ENCODE data around the gene TSNAX.

TSNAX gene

DNA sequence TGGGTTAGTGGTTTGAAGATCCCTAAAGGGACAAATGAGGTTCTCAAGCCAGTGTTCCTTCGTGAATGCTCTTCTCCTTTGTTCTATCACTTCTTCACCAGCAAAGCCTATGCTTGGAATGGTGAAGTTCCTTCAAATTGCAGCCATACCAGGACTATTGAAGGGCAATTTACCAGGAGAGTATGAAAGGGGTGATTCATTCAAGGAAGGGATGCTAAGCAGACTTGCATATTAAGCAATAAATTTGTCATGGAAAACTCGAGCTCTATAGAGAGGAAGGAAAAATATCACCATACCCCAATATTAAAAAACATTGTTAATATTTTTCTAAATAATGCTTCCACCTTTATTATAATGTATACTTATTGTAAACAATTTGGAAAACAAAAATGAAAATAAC, 9.3 kb upstream of the TSNAX start:
- DNase-seq = no peak

DNA sequence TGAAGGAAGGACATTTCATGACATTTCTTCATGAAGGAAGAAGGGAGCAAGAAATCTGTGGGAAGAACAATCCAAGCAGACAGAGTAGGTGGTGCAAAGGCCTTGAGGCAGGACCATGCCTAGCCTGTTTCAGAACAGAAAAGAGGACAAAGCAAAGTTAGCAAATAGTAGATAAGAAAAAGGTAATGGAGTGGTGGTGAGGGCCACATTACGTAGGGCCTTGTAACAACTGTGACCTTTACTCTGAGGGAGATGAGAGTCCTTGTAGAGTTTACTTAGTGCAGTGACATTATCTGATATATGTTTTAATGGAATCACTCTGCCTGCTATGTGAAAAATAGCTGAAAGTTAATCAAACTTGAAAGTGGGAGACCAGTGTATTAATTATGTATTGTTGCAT, 6.4 kb upstream of the TSNAX start:
- DNase-seq = no peak

DNA sequence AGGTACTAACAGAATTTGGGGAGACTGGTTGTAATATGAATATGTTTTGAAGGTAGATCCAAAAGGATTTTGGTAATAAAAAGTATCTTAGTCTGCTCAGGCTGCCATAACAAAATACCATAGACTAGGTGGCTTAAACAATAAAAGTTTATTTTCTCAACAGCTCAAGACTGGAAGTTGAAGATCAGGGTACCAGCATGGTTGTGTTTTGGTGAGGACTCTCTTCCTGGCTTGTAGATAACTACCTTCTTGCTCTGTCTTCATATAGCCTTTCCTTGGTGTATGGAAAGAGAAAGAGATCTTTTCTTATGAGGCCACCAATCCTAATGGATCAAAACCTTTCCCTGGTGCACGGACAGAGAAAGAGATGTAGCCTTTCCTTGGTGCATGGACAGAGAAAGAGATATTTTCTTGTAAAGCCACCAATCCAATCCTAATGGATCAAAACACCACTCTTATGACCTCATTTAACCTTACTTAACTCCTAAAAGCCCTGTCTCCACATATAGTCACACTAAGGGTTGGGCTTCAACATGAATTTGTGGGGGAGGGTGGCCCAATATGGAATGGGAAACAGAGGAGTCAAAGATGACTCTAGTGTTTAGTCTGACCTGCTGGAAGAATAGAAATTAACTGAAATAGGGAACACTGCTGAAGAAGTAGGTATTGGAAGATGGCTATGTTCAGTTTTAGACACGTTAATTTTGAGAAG, 5.4 kb upstream of the TSNAX start:
- DNase-seq = no peak

DNA sequence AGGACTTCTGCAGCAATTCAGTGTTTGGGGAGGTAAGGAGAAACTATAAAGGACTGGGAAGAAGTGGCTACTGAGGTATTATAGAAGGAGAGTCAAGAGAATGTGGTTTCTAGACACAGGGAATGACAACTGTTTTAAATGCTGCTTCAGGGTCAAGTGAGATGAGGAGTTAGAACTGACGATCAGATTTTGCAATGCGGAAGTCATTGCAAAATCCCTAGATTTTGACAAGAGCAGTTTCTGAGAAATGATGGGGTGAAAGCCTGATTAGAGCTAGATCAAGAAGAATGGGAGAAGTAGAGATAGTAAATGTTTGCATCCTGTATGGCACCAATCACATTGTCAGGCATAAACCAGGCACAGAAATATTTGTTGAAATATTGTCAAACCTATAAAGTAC, 4.7 kb upstream of the TSNAX start:
- DNase-seq = no peak

DNA sequence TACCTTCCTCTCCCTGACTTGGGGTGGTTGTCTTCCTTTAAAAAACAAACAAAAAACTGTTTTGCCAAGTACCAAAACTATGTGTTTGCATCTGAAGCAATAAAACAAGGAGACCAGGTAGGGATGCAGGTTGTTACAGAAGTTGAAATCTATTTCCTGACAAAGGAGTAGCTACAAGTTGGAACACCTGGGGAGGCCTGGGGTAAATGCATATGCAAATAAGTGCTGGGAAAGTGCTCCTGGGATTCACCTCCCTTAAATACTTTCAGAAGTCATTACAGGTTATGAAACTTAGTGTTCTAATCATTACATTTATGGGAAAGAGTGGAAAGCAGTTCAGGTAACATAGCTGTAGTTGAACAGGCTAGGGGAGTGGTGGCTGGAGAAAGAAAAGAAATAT, 1.9 kb upstream of the TSNAX start:
- DNase-seq = no peak

DNA sequence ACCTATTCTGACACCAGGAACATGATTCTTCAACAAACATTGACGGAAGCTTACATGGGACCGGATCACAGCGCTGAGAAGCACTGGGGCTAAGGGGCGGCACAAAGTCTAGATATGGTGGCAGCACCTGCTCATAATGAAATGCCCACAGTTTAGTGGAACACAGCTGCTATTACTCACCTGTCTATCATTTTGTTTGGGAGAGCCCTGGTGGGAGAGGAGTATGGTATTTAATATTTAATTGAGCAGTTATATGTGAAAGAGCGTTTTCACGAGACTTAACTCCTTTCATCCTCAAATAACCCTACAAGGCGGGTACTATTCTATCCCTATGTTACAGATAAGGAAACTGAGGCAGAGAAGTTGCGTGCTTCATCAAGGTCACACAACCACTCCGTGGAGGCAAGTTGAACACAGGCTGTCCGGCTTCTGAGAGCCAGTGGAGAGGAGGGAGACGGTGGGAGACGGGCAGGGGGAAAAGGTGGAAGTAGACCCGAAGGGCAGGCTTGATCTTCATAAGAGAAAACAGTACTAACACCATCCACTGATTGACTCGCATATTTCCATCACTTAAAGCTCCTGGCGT, 790 bp upstream of the TSNAX start:
- DNase-seq = no peak

DNA sequence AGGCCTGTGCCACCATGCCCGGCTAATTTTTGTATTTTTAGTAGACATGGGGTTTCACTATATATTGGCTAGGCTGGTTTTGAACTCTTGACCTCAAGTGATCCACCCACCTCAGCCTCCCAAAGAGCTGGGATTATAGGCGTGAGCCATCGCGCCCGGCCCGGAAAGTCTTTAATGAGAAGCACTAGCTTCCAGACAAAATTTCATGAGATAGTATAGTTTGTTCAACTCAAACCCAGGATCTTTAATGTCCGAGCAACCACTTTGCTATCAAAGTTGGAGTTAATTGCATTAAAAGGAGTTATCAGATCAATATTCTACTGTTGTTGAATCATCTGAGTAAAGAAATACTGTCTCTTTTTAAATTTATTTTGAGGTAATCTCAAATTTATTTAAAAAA, 4.8 kb downstream of the TSNAX start:
- no peak for DNase-seq

DNA sequence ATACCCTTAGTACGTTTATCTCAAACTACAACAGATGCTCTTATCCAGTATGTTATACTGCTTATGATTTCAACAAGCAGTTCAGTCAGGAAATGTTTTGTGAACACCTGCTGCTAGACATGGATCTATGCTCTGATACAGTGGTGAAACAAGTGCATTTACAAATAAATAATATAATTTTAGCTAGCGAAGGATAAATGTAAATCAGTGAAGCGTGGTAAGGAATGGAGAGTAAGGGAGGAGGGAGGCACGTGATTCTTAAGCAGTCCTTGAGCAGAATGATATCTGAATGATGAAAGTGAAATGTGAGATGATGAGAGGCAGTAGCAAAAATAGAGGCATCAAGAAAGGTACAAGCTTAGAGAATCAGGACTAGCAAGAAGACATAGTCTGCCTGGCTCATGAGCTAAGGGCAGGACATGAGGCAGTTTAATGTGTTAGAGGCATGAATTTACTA, 6.3 kb downstream of the TSNAX start:
- DNase-seq = peak; percentile 15

DNA sequence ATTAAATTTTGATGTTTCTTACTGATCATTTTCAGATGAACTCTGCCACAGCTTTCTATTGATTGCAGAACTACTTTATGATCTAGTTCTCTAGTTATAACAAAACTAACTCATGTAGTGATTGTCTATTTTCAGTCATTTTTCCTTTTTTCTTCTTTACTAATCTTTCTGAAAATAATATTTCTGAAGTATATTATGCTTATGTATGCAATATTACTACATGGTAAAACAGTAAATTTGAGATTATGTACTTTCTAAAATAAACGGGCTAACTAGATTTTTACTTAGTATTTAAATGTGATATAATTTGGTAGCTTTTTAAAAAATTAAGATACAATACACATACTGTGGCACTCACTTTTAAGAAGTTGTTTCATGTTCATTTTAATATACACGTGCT, 7.6 kb downstream of the TSNAX start:
- no peak for DNase-seq

DNA sequence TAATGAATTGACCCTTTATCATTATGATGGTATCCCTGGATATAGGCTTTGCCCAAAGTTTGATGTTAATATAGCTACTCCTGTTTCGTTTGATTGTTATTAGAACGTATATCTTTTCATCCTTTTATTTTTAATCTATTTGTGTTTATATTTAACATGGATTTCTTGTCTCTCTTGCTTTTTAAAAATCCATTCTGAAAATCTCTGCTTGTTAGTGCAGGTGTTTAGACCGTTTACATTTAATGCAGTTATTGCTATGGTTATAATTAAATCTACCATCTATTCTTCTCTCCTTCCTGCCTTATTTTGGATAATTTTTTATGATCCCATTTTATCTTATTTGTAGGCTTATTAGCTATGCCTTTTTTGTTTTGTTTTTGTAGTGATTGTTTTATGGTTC, 12.4 kb downstream of the TSNAX start:
- no peak for DNase-seq

DNA sequence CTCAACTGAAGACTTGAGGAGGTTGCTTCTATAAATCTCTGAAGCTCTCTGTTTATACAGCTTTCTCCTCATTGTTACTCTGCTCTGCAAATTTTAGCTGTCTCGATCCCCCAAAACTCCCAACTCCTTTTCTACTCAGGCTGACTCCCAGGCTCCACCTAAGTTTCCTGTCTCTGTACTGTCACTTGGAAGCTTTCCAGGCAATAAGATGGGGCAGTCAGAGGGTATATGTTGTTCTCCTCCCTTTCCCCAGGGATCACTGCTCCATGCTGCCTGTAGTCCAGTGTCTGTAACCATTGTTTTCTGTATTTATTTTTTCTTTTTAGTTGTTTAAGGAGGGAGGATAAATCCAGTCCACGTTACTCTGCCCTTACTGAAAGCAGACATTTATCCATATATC, 13.4 kb downstream of the TSNAX start:
- no peak for DNase-seq

DNA sequence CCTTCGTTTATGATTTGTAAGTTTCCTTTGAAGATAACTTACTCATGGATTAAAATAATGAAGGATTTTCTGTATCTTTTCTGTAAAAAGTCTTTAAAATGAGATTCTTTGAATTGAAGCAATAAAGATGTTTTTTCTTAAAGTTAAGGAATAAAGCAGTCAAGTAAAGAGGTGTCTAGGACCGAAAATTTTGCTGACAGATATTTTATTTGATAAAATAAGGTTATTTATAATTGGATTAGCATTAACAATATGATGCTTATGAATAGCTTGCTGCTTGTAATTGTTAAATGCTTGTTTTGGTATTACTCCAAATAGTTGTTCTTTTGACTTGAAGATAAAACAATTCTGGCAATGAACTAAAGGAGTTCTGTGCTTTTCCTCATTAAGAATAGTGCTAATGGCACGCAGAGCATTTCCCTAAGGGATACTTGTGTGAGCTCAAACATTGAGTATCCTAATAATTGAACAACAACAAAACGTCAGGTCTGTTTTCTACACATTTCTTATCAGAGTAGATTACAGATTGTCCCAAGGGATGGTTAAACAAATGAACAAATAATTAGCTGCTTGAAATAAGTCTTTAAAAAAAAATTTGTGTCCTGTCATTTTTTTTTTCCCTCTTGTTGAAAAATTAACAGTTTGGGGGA, 16.6 kb downstream of the TSNAX start:
- no peak for DNase-seq

DNA sequence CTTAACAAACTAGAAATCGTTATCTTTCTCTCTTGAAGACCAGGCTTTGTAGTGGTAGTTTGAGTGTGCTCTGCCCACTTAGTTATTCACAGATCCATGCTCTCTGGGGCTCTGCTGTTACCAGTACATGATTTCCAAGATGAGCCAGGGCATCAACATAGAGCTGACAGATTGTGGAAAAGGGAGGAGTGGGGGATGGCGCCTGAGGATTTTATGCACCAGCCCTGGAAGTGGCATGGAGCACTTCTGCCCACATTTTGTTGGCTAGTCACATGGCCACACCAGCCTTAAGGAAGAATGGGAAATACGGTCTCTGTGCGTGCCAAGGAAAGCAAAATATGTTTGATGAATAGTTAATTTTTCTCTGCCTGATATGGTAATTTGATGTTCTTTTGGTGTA, 18.2 kb downstream of the TSNAX start:
- DNase-seq = peak; percentile 41

DNA sequence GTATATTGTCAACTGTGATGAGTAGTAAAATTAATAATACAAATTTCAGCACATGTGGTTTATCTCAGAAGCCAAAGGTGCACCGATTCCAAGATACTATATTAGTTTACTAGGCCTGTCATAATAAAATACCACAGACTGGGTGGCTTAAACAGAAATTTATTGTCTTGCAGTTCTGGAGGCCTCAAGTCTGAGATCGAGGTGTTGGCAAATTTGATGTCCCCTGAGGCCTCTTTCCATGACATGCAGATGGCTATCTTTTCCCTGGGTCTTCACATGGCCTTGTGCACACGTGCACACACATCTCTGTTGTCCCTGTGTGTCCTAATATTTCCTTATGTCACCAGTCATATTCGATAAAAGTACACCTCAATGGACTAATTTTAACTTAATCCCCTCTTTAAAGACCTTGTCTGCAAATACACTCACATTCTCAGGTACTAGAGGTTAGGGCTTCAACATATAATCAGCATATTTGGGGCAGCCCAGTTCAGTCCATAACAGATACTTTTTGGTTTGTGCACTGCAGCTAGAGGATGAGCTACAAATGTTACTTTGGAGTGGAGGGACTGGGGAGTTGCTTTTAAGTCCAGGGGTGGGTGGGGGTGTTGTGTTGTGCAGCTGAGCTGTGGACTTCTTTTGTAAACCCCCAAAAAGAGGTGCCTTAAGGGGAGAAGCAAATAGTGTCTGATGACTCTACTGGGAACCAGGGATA, 21.4 kb downstream of the TSNAX start:
- no peak for DNase-seq

DNA sequence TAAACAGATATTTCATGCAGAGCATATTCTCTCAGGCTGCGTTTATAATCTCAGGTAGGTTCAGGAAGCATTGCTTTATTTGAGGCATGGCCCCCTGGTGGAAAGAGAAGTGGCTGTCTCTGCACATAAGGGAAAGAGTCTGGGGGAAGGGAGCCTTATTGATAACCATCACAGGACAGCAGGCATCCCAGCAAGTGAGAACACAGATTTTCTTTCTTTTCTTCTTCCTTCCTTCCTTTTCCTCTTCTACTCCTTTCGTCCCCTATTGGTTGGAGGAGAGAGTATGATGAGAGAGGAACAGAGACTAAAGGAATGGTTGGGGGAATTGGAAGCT, 21.9 kb downstream of the TSNAX start:
- DNase-seq = no peak

DNA sequence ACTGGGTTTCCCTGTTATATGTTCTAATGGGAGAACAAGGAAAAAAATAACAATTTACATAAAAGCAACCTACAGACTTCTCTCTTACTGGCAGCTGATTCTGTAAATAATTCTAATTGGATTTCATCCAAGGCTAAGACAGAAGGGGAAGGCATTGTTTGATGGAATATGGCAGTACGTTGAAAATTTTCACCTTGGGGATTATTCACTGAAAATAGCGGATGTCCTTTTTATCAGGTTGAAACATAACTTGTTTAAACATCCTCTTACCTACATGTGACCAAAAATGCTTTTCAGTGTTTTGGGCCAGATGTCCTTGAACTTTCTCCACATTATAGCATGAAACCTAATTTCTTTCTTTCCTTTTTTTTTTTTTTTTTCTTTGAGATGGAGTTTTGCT, 24.9 kb downstream of the TSNAX start:
- no peak for DNase-seq

DNA sequence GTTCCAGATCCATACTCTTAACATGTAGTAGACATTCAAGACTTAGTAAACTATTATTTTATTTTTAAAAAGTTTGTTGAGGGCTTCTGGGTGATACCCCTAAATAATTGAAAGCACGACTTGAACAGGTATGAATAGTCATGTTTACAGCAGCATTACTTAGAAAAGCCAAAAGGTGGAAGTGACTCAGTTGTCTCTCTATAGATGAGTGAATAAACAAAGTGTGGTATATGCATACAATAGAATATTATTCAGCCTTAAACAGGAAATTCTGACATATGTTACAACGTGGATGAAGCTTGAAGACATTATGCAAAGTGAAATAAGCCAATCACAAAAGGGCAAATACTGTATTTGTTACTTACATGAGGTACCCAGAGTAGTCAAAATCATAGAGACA, 26.5 kb downstream of the TSNAX start:
- DNase-seq = no peak

DNA sequence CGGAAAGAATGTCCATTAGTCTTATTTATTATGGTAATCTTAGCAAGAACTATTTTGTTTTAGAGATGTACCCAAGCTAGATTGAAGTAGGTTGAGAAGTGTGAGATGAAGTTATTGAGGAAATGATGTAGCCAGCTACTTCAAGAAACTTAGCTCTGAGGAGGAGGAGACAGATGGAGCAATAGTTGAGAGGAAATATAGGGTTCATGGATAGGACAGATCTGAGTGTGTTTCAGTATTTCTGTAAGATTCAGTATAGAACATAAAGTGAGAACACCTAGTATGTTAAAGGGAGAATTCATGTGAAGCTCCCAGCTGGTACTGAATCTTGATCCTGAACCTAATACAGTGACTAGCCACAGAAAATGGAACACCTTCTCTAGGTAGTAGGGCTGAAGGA, 28.9 kb downstream of the TSNAX start:
- no peak for DNase-seq

DNA sequence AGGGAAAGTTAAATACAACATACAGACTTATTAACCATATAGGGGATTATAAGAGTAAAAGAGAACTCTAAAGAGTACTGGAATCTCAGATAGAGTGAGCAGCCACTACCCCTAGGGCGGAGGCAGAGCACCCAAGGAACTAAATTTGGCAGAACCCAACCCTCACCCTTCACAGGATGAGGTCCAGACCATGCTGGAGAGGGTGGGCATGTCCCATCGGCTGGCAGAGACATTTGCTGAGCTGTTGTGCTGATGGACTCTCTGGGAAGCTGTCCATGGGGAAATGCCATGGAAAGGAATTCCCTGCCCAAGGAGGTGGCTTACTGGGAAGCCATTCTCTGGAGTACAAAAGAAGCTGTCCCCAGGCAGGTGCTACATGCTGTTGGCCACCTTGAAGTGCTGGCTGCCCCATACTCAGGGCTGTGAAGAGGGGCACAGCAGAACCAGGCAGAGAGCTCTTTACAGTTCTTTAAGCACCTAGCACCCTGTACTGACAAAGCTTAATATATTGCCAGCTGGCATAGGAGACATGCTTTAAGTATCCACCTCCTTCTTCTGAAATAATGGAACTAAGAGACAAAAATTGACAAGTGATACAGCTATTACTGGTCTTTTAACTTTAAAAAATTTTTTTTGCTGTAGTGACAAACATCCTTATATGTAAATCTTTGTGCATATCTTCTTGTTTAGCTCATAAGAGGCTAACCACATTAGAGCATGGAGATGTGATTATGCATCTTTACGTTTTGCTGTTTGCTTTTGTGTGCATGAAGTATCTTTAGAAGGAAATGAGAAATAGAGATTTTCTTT, 29.6 kb downstream of the TSNAX start:
- no peak for DNase-seq

DNA sequence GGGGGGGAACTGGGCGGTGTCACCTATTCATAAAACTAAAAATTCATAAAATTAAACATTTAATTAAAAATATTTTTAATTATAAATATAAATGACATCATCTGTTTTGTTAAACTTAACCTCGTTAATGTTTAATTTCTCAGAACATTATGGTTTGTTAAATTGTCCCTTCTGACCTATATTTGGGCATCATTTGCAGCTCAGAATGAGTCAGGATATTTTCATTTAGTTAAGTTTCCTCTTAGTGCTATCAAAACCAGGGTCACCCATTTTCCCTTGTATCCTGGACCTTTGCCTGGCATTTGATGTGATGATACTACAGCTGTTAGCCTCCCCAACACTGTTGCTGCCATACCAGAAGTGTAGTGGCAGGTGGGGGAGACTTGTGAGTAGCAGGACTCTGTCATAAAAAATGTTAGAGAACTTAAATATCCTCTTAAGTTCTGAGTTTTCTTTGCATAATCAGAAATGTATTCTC, 30.3 kb downstream of the TSNAX start:
- no peak for DNase-seq

DNA sequence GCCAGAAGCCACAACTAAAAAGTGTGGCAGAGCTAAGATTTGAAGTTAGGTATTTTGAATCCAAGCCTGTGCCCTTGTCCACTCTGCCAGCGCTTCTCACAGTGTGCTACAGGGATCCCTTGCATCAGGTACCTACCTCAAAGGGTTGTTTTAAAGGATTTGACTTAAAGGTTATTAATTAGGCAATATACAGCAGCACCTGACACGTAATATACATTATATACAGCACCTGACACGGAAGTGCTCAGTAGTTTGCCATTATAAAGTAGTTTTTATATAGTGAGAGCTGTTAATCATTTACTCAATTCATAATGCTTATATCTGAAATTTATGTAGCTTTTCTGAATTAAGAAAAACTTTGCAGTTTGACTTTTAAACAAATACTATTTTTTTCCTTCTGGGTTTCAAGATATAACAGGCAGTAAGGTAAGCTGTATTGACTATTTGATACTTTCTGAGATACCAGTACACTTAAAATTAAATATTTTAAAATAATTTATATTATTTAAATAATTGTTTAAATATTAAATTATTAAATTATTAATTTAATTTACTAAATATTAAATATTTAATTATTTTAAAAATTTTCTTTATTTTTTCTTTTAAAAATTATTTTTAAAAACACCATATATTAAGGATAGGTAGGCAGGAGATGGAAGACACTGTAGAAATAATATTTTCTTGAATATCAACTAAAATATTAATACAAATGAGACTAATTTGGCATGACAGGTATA, 33.3 kb downstream of the TSNAX start:
- no peak for DNase-seq

DNA sequence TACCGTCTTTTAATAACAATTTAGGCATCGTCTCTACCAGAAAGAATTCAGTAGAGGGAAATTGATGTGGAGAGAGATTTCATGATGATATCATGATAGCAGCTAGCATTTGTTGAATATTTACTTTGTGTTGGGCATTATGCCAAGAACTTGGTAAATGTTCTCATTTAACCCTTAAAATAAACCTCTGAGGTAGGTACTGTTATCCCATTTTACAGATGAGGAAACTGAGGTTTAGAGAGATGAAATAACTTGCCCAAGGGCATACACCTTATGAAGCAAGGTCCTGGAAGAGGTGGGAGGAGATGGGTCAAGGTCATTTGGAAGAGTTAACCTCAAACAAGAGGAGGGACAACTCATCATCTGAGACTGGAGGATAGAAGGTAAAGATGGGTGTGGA, 34.8 kb downstream of the TSNAX start:
- no peak for DNase-seq
